HEK293 (cell line): ENCODE results near the gene MT2A.

ENCODE experiments used
- CTCF ChIA-PET: fragments of 350-600 bp; formaldehyde crosslinking; extraction: SDS; loops from one replicate; lab custom pipeline; 2021; ENCODE audit warnings: antibody characterized with exemption; lab: Yijun Ruan, JAX
- POLR2A ChIA-PET: fragments of 300-600 bp; formaldehyde crosslinking; extraction: SDS; loops from one replicate; lab custom pipeline; 2020; ENCODE audit warnings: antibody characterized with exemption, inconsistent platforms; lab: Yijun Ruan, JAX
- H3K27ac ChIP-seq: fragments of 200-500 bp; sonication (Bioruptor generic); 2 replicates; pipeline ENCODE4 v1.5.1; 2014; ENCODE audit warnings: low read depth, low read length, control low read depth, inconsistent platforms; ENCODE audit errors: extremely low read depth
- H3K36me3 ChIP-seq, 2 experiments: fragments of 200-500 bp in 1 of 2; sonication (Bioruptor generic) in 1 of 2; 1 replicate in 1 of 2; 2 replicates in 1 of 2; pipeline ENCODE4 v1.5.1; 2014 to 2017; ENCODE audit warnings: inconsistent platforms in 2 of 2, low read length in 2 of 2; ENCODE audit not compliant: control insufficient read depth in 2 of 2, insufficient read depth in 1 of 2
- H3K4me1 ChIP-seq: fragments of 200-500 bp; sonication (Bioruptor generic); 2 replicates; pipeline ENCODE4 v1.5.1; 2014; ENCODE audit warnings: mild to moderate bottlenecking, low read length, inconsistent platforms; ENCODE audit not compliant: control insufficient read depth, insufficient read depth
- H3K4me3 ChIP-seq: 2 replicates; pipeline ENCODE4 v1.5.1; 2011; ENCODE audit warnings: low read depth, mild to moderate bottlenecking, control low read depth, low read length, moderate library complexity
- H3K9me3 ChIP-seq: fragments of 200-500 bp; sonication (Bioruptor generic); 2 replicates; pipeline ENCODE4 v1.5.1; 2014; ENCODE audit warnings: low read depth, low read length, inconsistent platforms; ENCODE audit not compliant: control insufficient read depth, insufficient read depth
- AEBP2 ChIP-seq: fragments of 450-650 bp; formaldehyde crosslinking; IDR thresholded peaks from 2 replicates; pipeline ENCODE4 v1.5.1; 2016; ENCODE audit warnings: missing biosample characterization, missing genetic modification characterization, borderline replicate concordance
- IKZF3 ChIP-seq: fragments of 450-650 bp; IDR thresholded peaks from 2 replicates; pipeline ENCODE4 v1.5.0; 2018; ENCODE audit warnings: missing biosample characterization, mild to moderate bottlenecking, missing genetic modification characterization, moderate library complexity
- PRDM1 ChIP-seq: fragments of 450-650 bp; formaldehyde crosslinking; IDR thresholded peaks from 2 replicates; pipeline ENCODE4; 2016; ENCODE audit warnings: missing biosample characterization, missing genetic modification characterization
- PRDM2 ChIP-seq: fragments of 450-650 bp; formaldehyde crosslinking; IDR thresholded peaks from 2 replicates; pipeline ENCODE4 v1.5.1; 2016; ENCODE audit warnings: missing biosample characterization, missing genetic modification characterization, borderline replicate concordance
- RBAK ChIP-seq: fragments of 450-650 bp; formaldehyde crosslinking; IDR thresholded peaks from 2 replicates; pipeline ENCODE4 v1.5.1; 2016; ENCODE audit warnings: missing biosample characterization, missing genetic modification characterization
- TCF7L2 ChIP-seq: IDR thresholded peaks from 2 replicates; pipeline ENCODE4 v1.6.1; 2011; ENCODE audit warnings: low read depth, mild to moderate bottlenecking, inconsistent platforms, low read length, moderate library complexity, borderline replicate concordance
- WT1 ChIP-seq: fragments of 450-650 bp; formaldehyde crosslinking; IDR thresholded peaks from 2 replicates; pipeline ENCODE4 v1.5.1; 2016; ENCODE audit warnings: missing biosample characterization, missing genetic modification characterization
- ZNF10 ChIP-seq: fragments of 450-650 bp; formaldehyde crosslinking; IDR thresholded peaks from 2 replicates; pipeline ENCODE4 v1.5.1; 2017; ENCODE audit warnings: missing biosample characterization, missing genetic modification characterization
- ZNF146 ChIP-seq: fragments of 450-650 bp; formaldehyde crosslinking; IDR thresholded peaks from 2 replicates; pipeline ENCODE4 v1.5.1; 2016; ENCODE audit warnings: missing biosample characterization, missing genetic modification characterization
- ZNF16 ChIP-seq: fragments of 450-650 bp; formaldehyde crosslinking; IDR thresholded peaks from 2 replicates; pipeline ENCODE4 v1.5.1; 2016; ENCODE audit warnings: low read depth, missing biosample characterization, missing genetic modification characterization
- ZNF274 ChIP-seq, 2 experiments: fragments of 200-500 bp in 1 of 2; fragments of 450-650 bp in 1 of 2; sonication (Bioruptor generic) in 1 of 2; formaldehyde crosslinking in 1 of 2; IDR thresholded peaks; 2 replicates each; pipeline versions ENCODE4 v1.5.1 to v1.6.1; 2014 to 2016; ENCODE audit warnings: borderline replicate concordance in 1 of 2, inconsistent platforms in 1 of 2, low read length in 1 of 2, missing biosample characterization in 1 of 2, missing genetic modification characterization in 1 of 2
- ZNF366 ChIP-seq: fragments of 450-650 bp; formaldehyde crosslinking; conservative IDR thresholded peaks from 2 replicates; pipeline ENCODE4 v1.5.1; 2016; ENCODE audit warnings: missing biosample characterization, missing genetic modification characterization
- ZNF449 ChIP-seq: fragments of 450-650 bp; formaldehyde crosslinking; IDR thresholded peaks from 2 replicates; pipeline ENCODE4 v1.5.1; 2017; ENCODE audit warnings: missing biosample characterization, mild to moderate bottlenecking, missing genetic modification characterization, moderate library complexity
- ZNF571 ChIP-seq: fragments of 450-650 bp; formaldehyde crosslinking; IDR thresholded peaks from 2 replicates; pipeline ENCODE4 v1.5.0; 2017; ENCODE audit warnings: missing biosample characterization, missing genetic modification characterization
- ZNF645 ChIP-seq: fragments of 450-650 bp; formaldehyde crosslinking; IDR thresholded peaks from 2 replicates; pipeline ENCODE4; 2016; ENCODE audit warnings: missing biosample characterization, missing genetic modification characterization
- ZNF658 ChIP-seq: fragments of 450-650 bp; formaldehyde crosslinking; IDR thresholded peaks from 2 replicates; pipeline ENCODE4; 2016; ENCODE audit warnings: missing biosample characterization, missing genetic modification characterization
- ZSCAN23 ChIP-seq: fragments of 450-650 bp; formaldehyde crosslinking; IDR thresholded peaks from 2 replicates; pipeline ENCODE4 v1.5.1; 2016; ENCODE audit warnings: missing biosample characterization, missing genetic modification characterization
- TF ChIP-seq, protein P1 (sequence below): fragments of 450-650 bp; formaldehyde crosslinking; IDR thresholded peaks from 2 replicates; pipeline ENCODE4 v1.5.1; 2017; ENCODE audit warnings: missing biosample characterization, missing genetic modification characterization

MT2A gene

DNA sequence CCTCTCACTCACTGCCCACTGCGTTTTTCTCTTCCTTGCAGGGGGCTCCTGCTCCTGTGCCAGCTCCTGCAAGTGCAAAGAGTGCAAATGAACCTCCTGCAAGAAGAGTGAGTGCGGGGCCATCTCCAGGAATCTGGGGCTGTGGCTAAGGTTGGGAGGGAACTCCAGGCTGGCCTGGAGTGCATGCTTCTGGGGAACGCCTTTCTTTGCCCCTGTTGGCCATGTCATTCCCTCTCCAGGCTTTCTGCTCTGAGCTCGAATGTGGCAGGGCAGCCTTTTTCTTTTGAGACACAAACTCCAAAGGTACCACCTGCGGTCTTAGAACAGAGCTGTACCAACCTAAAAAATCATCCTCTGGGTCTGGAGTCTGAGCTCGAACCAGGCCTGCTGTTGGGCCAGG is 9.8 kb downstream of the MT2A start (continued):
- no peak for TF ChIP-seq ZNF658 (tag by site-specific recombination)
- no peak for TF ChIP-seq ZSCAN23 (tag by site-specific recombination)
- no peak for TF ChIP-seq TCF7L2
- no peak for TF ChIP-seq IKZF3 (tag by site-specific recombination)
- no peak for TF ChIP-seq PRDM1 (tag by site-specific recombination)
- no peak for TF ChIP-seq ZNF146 (tag by site-specific recombination)
- no peak for TF ChIP-seq ZNF645 (tag by site-specific recombination)
- TF ChIP-seq PRDM2 (tag by site-specific recombination) = no peak
- TF ChIP-seq RBAK = no peak
- TF ChIP-seq ZNF10 (tag by site-specific recombination) = no peak
- no peak for TF ChIP-seq ZNF274 (IDR thresholded peaks at IDR 0.05; ENCODE audit: low read length)
- TF ChIP-seq ZNF274 (tag by site-specific recombination; IDR thresholded peaks at IDR 0.05; ENCODE audit: borderline replicate concordance) = no peak
- no peak for TF ChIP-seq AEBP2 (tag by site-specific recombination)
- TF ChIP-seq, all 188 proteins: peak for 0

DNA sequence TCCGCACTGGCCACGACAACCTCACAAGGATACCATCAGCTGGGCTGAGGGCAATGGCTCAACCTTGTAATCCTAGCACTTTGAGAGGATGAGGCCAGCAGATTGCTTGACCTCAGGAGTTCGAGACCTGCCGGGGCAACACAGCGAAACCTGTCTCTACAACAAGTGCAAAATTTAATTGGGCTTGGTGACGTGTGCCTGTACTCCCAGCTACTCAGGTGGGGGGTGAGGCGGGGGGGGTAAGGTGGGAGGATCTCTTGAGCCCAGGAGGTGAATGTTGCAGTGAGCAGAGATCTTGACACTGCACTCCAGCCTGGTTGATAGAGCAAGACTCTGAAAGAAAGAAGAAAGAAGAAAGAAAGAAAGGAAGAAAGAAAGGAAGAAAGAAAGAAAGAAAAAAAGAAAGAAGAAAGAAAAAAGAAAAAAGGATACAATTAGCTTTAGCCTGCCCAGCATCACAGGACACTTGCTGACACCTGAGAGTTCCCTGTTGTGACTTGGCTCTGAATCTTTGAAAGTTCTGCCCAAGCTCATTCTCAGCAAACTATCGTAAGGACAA is 12.0 kb downstream of the MT2A start:
- ChIA-PET POLR2A (interaction anchor here (0.6 kb wide), 1 partner anchor 93 kb away, joined by 3 read pairs; no protein-coding TSS in a partner anchor), CTCF (interaction anchor here (1.2 kb wide), 1 partner anchor 9 kb away, joined by 4 read pairs; no protein-coding TSS in a partner anchor)
- Histone ChIP-seq H3K27ac (no peak overlapping the region), H3K4me3 (no peak overlapping the region), H3K9me3 (no peaks in the 10 kb centered on the region), H3K36me3 (no peaks in the 10 kb centered on the region), H3K4me1 (no peaks in the 10 kb centered on the region)
- TF ChIP-seq ZNF571 = no peak
- TF ChIP-seq ZNF366 (tag by site-specific recombination) = peak; percentile 80
- TF ChIP-seq ZNF16 = no peak
- TF ChIP-seq WT1 (tag by site-specific recombination) = peak; percentile 61; the same call in 1 of the 2 replicates
- TF ChIP-seq ZNF449 (tag by site-specific recombination) = peak; percentile 22; the same call in 1 of the 2 replicates
- TF ChIP-seq, protein P1, sequence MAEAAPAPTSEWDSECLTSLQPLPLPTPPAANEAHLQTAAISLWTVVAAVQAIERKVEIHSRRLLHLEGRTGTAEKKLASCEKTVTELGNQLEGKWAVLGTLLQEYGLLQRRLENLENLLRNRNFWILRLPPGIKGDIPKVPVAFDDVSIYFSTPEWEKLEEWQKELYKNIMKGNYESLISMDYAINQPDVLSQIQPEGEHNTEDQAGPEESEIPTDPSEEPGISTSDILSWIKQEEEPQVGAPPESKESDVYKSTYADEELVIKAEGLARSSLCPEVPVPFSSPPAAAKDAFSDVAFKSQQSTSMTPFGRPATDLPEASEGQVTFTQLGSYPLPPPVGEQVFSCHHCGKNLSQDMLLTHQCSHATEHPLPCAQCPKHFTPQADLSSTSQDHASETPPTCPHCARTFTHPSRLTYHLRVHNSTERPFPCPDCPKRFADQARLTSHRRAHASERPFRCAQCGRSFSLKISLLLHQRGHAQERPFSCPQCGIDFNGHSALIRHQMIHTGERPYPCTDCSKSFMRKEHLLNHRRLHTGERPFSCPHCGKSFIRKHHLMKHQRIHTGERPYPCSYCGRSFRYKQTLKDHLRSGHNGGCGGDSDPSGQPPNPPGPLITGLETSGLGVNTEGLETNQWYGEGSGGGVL (tag by site-specific recombination) = peak; percentile 63
